Uterus (tissue), 2 donors: ENCODE results near the gene PF4V1.

Experiments used
- POLR2A ChIP-seq, 2 donors: fragments of 450-650 bp; IDR thresholded peaks; one replicate each; pipeline ENCODE4 v1.6.1; 2016; ENCODE audit warnings: antibody characterized with exemption in 2 of 2, mild to moderate bottlenecking in 1 of 2, moderate library complexity in 1 of 2
- TF ChIP-seq, protein P1 (sequence below), 4 experiments: fragments of 200-600 bp in 2 of 4; fragments of 450-650 bp in 2 of 4; sonication (generic) in 2 of 4; IDR thresholded peaks; one replicate each; pipeline ENCODE4 v1.5.1; 2016 to 2019; ENCODE audit warnings: antibody characterized with exemption in 4 of 4, mild to moderate bottlenecking in 2 of 4, moderate library complexity in 1 of 4

DNA sequence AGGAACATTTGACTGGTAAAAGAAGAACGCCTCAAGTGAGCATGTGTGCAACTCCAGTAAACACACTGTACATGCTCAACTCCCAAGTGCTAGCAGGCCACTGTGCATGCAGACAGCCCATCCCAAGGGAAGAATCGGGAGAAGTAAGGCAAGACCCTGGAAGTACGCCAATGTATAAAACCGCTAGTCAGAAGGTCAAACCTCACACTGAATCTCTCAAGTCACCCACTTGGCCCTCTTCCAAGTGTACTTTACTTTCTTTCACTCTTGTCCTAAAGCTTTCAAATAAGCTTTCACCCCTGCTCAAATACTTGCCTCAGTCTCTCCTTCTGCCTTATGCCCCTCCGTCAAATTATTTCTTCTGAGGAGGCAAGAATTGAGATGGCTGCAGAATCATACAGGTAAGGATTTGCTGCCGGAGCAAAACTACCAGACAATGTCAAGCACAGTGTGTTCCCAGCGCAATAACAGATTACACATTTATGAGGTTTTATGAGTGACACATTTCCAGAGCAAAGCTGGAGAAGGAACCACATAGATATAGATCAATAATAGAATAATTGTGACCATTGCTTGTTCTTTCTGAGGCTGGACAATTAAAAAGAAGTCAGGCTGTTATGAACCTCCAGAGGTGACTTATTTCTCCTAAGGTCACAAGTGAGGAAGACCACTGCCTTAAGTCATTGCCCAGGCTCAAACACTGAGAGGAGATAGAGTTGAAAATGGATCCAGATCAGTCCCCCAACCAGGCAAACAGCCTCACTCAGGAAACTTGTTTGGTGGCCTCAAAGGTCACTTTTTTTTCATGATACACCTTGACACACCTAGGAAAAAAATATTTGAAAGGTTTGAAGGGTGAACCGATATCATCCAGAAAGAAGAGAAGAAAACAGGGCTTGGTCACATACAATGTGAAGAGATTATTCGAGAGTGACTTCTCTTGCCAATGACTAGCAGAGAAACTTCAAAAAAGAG is 42.4 kb downstream of the PF4V1 start:
- TF ChIP-seq, protein P1, sequence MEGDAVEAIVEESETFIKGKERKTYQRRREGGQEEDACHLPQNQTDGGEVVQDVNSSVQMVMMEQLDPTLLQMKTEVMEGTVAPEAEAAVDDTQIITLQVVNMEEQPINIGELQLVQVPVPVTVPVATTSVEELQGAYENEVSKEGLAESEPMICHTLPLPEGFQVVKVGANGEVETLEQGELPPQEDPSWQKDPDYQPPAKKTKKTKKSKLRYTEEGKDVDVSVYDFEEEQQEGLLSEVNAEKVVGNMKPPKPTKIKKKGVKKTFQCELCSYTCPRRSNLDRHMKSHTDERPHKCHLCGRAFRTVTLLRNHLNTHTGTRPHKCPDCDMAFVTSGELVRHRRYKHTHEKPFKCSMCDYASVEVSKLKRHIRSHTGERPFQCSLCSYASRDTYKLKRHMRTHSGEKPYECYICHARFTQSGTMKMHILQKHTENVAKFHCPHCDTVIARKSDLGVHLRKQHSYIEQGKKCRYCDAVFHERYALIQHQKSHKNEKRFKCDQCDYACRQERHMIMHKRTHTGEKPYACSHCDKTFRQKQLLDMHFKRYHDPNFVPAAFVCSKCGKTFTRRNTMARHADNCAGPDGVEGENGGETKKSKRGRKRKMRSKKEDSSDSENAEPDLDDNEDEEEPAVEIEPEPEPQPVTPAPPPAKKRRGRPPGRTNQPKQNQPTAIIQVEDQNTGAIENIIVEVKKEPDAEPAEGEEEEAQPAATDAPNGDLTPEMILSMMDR (IDR thresholded peaks at IDR 0.05): no peak
- no peak for TF ChIP-seq POLR2A (IDR thresholded peaks at IDR 0.05)
